Kasumi-1 (cell line): Measurements from ENCODE around the gene RBMS1.
"Not testable (repeated sequence)": the region's sequence is repeated elsewhere in the genome, so short reads cannot be mapped to it uniquely, and the experiment has no call there.

ENCODE experiments used
- DNase-seq, 2 experiments: peaks; one replicate each; lab custom pipeline; 2025; lab: John Stamatoyannopoulos, UW

RBMS1 gene

DNA sequence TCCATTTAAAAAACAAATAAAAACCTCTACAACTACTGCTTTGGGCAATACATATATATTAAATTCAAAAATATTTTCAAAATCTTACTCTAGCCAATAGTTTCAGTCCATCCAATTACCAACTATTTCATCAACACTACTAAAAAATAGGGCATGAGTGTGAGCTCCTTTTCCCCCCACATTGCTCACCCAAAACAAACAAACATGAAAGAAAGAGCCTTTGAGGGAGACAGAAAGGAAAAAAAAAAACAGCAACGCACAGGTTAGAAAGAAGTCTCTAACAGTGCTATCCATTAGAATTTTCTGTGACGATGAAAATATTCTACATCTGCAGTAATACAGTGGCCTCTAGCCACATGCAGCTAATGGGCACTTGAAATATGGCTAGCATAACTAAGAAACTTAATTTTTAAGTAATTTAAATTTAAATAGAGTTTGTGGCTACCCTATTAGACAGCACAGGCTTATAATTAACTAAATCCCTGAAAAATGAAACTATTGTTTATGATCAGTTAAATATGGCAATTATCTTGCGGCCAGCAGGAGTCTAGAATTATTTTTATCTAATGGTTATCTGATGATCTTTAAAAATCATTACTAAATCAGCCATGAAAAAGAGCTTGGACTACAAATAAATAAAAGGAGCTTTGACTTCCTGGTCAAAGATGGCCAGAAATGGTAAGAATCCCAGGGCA lies 59.2 kb downstream of the RBMS1 start:
- DNase-seq: no peak

DNA sequence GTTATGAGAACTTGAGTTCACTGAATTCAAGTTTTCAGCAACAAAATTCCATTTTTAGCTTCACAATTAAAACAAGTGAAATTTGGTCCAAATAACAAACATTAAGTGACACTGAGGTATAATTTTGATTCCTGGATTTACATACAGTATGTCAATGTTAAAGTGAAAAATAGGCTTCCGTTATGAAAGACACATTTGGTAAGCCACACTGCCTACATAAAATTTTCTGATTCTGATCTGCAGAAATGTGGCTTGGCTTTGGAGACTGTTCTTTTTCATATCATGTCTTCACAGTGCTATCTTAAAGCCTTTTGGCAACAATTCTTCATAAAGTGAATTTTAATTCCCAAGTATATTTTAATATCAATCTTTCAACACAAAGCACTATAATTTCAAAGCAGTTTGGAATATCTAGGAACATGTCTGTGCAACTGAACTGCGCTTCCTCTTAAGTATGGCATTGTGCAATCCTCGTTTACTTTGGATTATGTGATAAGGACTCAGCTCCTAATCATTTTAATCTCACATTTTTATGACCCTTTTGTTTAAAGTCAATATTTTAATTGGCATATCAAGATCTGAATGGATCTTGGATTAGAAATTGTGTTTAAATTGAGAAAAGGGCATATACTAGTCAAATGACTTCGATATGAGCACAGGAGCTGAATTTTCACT lies 60.0 kb downstream of the RBMS1 start:
- DNase-seq: no peak

GRCh38 chr2:160432633-160433032 lies 61.0 kb downstream of the RBMS1 start:
- DNase-seq: no peak

DNA sequence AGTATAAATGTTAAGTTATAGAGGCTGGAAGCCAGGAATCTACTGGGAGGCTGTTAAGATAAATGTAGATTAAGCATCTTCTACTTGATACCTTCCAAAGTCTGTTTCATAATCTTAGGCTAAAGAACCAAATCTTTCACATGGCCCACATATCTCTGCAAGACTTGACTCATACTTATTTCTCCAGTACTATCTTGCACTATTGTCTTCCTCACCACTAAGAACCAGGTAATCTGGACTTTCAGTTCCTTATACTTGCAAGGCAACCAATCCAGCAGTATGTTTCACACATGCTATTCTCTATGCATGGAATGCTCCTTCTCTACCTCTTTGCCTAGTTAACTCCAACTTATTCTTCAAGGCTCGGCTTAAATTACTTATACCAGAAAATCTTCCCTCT lies 62.2 kb downstream of the RBMS1 start:
- no peak for DNase-seq

DNA sequence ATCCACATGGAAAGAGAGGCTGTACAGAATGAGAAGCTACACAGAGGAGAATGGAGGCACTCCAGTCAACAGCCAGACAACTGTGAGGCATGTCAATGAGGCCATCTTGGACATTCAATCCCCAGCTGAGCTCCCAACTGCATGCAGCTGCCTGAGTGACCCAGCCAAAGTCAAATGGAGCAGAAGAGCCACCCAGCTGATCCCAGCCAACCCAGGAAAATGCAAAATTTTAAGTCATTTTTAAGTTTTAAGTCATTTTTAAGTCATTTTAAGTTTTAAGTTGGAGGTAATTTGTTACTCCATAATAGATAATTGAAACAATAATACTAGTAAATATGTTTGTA lies 63.6 kb downstream of the RBMS1 start:
- DNase-seq: no peak

DNA sequence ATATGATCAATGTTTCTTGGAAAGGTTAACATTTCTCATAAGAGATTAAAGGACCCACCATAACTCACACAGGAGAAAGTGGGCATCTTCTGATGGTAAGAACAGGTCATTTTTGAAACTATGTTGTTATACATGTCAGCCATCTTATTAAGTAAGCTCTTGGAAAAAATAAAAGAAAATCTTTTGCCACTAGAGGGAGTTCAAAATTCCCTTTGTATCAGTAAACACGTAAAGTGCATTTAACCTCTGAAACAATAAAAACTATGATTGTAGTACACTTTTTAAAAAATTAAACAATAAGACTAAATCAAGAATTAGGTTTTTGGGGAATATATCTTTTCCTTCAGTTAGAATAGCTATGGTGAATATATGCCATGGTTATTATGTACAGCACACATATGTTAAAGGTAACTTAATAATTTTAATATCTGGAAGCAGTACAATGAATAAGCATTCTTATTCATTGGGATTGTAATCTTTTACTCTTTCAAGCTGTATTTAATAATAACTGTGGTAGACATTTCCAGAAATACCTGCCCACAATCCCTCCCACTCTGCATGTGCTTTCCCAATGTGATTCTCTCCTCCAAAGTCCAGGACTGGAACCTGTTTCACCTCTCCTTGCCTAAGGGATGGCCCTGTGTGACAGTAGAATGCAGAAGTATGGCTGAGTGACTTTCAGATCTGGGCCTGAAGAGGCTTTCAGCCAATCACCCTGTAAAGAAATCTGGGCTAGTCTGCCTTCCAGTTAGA lies 64.2 kb downstream of the RBMS1 start:
- peak; percentile 85 to 93 for DNase-seq

DNA sequence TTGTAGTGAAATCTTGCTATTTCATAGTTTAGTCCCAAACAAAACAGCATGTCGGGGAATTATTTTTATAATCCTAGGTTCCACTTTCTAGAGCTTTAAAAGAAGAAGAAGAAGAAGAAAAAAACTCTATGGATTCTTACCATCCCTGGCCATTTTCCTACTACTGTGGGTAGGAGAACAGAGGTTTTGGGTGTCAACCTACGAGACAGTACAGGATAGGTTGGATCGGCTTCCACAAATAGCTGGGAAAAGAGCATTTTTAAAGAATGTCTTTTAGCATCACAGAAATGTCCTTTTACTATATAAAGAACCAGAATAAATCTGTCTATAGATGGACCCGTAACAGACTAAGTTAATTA lies 65.2 kb downstream of the RBMS1 start:
- no peak for DNase-seq

GRCh38 chr2:160427629-160428404 lies 65.8 kb downstream of the RBMS1 start:
- DNase-seq: peak; percentile 72 to 87

GRCh38 chr2:160426604-160427003 lies 67.0 kb downstream of the RBMS1 start:
- DNase-seq: no peak

DNA sequence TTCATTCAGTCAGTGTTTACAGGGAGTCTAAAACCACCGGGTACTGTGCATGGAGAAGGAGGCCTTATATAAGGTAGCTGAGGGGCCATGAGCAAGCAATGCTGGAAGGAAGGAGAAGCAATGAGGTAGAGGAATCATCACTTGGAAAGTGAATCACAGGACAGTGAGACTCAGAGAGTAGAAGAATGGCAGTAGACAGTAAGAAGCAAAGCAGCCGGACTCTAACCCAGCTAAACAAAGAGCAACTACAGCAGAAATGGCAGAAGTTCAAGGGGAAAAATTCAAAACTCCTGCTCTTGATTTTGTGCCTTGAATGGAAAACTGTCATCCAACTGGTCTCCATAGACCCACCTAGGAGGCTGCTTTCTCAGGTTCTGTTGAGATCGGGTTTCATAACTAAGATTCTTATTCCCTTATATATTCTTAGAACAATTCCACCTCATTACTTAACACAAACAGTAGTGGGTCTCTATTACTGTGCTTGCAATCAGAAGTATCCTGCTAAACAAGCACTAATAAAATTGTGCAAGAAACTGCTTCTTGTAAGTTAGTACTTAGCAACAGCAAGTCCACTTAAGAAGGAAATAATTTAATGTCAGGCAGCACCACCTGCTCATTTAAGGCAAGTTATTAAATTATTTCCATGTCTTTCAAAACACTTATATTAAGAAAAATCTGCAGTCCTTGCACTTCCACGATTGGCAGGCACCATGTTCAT lies 68.0 kb downstream of the RBMS1 start:
- DNase-seq: no peak

DNA sequence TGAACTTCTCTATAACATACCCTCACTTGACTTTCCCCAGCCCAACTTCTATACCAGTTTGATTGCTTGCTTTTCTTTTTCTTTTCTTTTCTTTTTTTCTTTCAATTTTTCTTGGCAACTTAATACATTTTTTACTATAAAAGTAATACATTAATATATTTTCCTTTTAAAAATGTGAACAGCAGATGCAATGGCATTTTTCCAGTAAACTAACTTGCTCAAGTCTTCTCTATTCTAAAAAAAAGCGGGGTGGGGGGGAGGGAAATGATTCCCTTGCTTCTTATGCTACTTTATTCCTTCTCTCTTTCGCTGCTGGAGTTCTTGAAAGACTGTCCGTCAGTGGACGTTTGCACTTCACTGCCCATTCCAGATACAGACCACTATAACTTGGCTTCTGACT lies 70.5 kb downstream of the RBMS1 start:
- no peak for DNase-seq

- DNase-seq: not testable (repeated sequence)
Observed at GRCh38 chr2:160421646-160422501, 71.7 kb downstream of the RBMS1 start.

- DNase-seq: no peak
Observed at GRCh38 chr2:160420711-160421110, 72.9 kb downstream of the RBMS1 start.

DNA sequence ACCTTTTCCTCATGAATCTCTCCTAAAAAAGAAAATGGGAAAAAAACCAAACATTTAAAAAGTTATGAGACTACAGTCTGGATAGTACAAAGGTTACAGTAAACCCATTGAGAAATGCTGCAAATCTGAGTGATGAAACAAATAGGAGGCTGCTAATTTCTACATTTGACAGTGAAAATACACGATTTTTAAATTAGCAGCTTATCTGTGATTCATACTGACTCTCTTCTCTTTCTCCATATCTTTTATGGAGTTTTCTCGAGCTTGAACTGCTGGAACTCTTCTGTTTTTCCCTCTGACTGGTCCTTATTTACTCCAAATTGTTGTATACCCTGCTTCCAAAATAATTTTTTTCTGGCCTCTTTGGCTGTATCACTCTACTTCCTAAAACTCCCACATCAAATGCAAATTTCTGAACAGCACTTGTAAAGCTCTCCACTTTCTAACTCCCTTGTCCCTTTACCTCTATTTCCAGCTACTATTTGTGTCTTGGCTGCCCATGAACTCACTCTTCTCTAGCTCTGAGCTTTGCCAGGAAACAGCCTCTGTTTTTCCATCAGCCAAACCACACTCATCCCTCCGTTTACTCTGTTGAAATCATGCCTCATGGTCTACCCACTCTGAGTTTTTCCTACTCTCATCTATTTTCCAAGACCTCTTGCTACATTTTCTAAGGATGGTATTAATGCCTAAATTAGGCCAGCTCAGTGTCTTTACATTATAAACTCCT lies 73.7 kb downstream of the RBMS1 start:
- no peak for DNase-seq

DNA sequence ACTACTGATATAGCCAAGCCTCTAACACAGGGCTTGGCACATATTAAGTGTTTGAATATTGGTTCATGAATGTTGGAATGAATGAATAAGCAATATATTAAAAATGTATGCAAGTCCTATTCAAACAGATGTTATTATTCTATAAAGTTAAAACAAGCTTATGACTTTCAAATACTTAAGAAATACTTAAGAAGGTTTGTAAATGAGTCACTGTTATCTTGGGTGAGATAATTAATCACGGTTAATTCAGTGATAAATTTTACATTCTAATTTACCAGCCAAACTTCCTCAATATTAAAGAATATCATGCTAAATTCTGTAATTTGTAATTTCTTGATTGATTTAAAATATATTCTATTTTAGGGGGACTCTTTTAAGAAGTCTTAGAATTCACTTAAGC lies 74.8 kb downstream of the RBMS1 start:
- DNase-seq: no peak

GRCh38 chr2:160418398-160418765 lies 75.2 kb downstream of the RBMS1 start:
- no peak for DNase-seq

- no peak for DNase-seq
Observed at GRCh38 chr2:160417745-160418397, 75.7 kb downstream of the RBMS1 start.

- no peak for DNase-seq
Observed at GRCh38 chr2:160415991-160416390, 77.6 kb downstream of the RBMS1 start.

DNA sequence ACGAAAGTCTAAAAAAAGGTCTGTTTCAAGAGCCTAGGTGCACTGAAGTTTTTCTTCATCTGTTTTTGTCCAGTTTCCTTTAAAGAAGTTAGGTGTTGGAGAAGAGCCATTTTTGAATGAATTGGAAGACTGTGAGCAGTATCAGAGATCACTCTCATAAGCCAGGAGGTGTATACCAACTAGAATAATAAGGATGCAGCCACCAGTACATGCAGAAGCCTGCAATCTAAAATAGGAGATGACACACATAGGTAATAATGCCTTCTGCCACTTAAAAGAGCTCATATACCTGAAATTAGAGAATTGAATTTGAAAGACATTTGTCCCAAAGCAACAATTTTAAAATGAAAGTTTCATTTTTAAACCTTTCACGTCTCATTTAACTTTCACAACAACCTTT lies 81.7 kb downstream of the RBMS1 start:
- no peak for DNase-seq

DNA sequence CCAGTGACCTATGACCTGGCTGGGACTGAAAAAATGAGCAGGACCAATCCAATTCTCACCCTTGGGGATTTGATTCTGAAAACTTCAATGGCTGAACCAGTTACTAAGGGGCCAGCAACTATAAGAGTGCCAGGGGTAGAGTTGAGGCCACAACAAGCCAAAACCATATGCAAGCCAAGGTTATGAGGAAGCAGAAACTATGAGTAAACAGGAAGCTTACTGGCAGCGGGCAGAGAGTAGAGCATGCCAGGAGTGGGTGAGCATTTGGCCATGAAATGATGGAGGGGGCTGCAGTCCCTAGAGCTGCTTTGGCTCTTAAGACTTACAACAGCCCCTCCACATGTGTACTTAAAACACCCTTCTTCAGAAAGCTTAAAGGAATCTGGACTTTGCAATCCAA lies 82.4 kb downstream of the RBMS1 start:
- peak; percentile 15 to 19 for DNase-seq
